Activated CD8-positive, alpha-beta memory T cell treated with anti-CD3 and anti-CD28 coated beads for 24 hours (primary cell): ENCODE data around the gene LACTBL1.

ENCODE experiments used
- DNase-seq: peaks from one replicate; pipeline ENCODE4 v3.0.0-alpha.2; 2020

The LACTBL1 gene

GRCh38 chr1:22912311-22912710 is 60.4 kb downstream of the LACTBL1 start:
- no peak for DNase-seq

GRCh38 chr1:22910986-22911651 is 61.5 kb downstream of the LACTBL1 start:
- DNase-seq = no peak

- no peak for DNase-seq
Observed at GRCh38 chr1:22910286-22910685, 62.4 kb downstream of the LACTBL1 start.

- no peak for DNase-seq
Observed at GRCh38 chr1:22908880-22909426, 63.7 kb downstream of the LACTBL1 start.

- no peak for DNase-seq
Observed at GRCh38 chr1:22907528-22907927, 65.1 kb downstream of the LACTBL1 start.

- no peak for DNase-seq
Observed at GRCh38 chr1:22906968-22907367, 65.7 kb downstream of the LACTBL1 start.

GRCh38 chr1:22903113-22903512 is 69.6 kb downstream of the LACTBL1 start:
- no peak for DNase-seq
